Smooth muscle cell (in vitro differentiated cells): ENCODE results near the gene C3orf49. TPM values are rescaled to one million over a fixed set of nuclear protein-coding genes. Genes with fewer than 3 reads are reported as not detected.

Source experiments
- DNase-seq: peaks from one replicate; lab custom pipeline; 2025; ENCODE audit not compliant: unreplicated experiment; lab: John Stamatoyannopoulos, UW
- H2AFZ ChIP-seq: fragments of 200-600 bp; sonication (generic); 2 replicates; pipeline ENCODE4 v1.6.0; 2016; ENCODE audit warnings: antibody characterized with exemption, low read depth, mild to moderate bottlenecking
- H3F3A ChIP-seq: fragments of 200-600 bp; sonication (generic); 2 replicates; pipeline ENCODE4 v1.6.0; 2017; ENCODE audit warnings: antibody characterized with exemption, low read depth
- H3K27ac ChIP-seq: fragments of 200-600 bp; sonication (generic); 2 replicates; pipeline ENCODE4 v1.5.1; 2016; ENCODE audit warnings: low read depth, mild to moderate bottlenecking
- H3K27me3 ChIP-seq: fragments of 200-600 bp; sonication (generic); 2 replicates; pipeline ENCODE4 v1.6.1; 2016; ENCODE audit warnings: low read depth, mild to moderate bottlenecking
- H3K36me3 ChIP-seq: fragments of 200-600 bp; sonication (generic); 2 replicates; pipeline ENCODE4 v1.5.1; 2016; ENCODE audit warnings: low read depth
- H3K4me1 ChIP-seq: fragments of 200-600 bp; sonication (generic); 2 replicates; pipeline ENCODE4 v1.5.1; 2016; ENCODE audit warnings: low read depth
- H3K4me2 ChIP-seq: fragments of 200-600 bp; sonication (generic); 2 replicates; pipeline ENCODE4 v1.6.0; 2016; ENCODE audit warnings: mild to moderate bottlenecking
- H3K4me3 ChIP-seq: fragments of 200-600 bp; sonication (generic); 2 replicates; pipeline ENCODE4 v1.5.1; 2016; ENCODE audit warnings: mild to moderate bottlenecking
- H3K79me2 ChIP-seq: fragments of 200-600 bp; sonication (generic); 2 replicates; pipeline ENCODE4 v1.6.0; 2016; ENCODE audit warnings: low read depth, mild to moderate bottlenecking
- H3K9ac ChIP-seq: fragments of 200-600 bp; sonication (generic); 2 replicates; pipeline ENCODE4 v1.6.0; 2016; ENCODE audit warnings: low read depth
- H3K9me3 ChIP-seq: fragments of 200-600 bp; sonication (generic); replicated peaks from 2 replicates; pipeline ENCODE4 v1.5.1; 2016; ENCODE audit warnings: low read depth
- H4K20me1 ChIP-seq: fragments of 200-600 bp; sonication (generic); 2 replicates; pipeline ENCODE4 v1.6.0; 2016; ENCODE audit warnings: low read depth
- CTCF ChIP-seq: fragments of 200-600 bp; sonication (generic); IDR thresholded peaks from 2 replicates; pipeline ENCODE4 v1.5.1; 2017; ENCODE audit warnings: borderline replicate concordance, mild to moderate bottlenecking, antibody characterized with exemption; ENCODE audit not compliant: insufficient read depth, poor library complexity, severe bottlenecking
- WGBS: methylation state at CpG from one replicate; pipeline ENCODE4 v1.1.7; 2016; ENCODE audit warnings: low lambda C conversion rate; 5-methylcytosine and 5-hydroxymethylcytosine counted together
- polyA plus RNA-seq: library from polyadenylated mRNA; unstranded; fragments of >200 nt; fragmentation: Nextera tagmentation; extraction: Ambion mirVana; gene quantifications from 2 replicates; pipeline ENCODE4 v1.2.1, GENCODE V29; 2016
- total RNA-seq: library from RNA; depleted of rRNA; stranded (reverse); fragments of >200 nt; gene quantifications from 2 replicates; pipeline ENCODE4 v1.2.3, GENCODE V29; 2014

The C3orf49 gene
- total and polyA plus RNA-seq, 2 experiments from 2014 or later = not detected

- H3K4me1 ChIP-seq = peaks cover 10% of the 10 kb centered on the region
These were observed 59.4 kb downstream of the C3orf49 start for GRCh38 chr3:63878394-63879060.

DNA sequence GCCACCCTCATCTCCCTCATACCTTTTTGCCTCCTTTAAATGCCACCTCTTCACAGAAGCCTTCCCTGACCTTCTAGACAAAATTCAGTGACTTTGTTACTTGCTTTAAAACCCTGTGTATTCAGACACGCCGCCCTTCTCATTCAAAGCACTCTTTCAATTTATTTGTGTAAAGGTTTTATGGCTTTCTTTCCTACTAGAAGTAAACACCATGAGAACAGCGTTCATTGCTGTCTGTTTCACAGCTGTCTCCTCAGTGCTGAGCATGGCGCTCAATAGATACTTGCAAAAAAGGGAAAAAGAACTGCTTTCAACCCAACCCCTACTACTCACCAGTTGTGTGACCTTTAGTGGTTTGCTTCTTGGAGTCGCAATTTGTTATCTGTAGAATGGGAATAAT, 61.6 kb downstream of the C3orf49 start:
- TF ChIP-seq CTCF = no peak
- no peak overlapping the region for H3K9ac ChIP-seq
- no peak overlapping the region for H3K27ac ChIP-seq
- no peak overlapping the region for H3K4me2 ChIP-seq
- H3K4me1 ChIP-seq = peaks cover 10% of the 10 kb centered on the region
- no peaks in the 10 kb centered on the region for H3K27me3 ChIP-seq
- H3K36me3 ChIP-seq = no peaks in the 10 kb centered on the region
- no peak overlapping the region for H2AFZ ChIP-seq
- peaks cover 45% of the 10 kb centered on the region for H3K79me2 ChIP-seq
- H3F3A ChIP-seq = peaks cover 4% of the 10 kb centered on the region
- H3K9me3 ChIP-seq = no peaks in the 10 kb centered on the region
- H4K20me1 ChIP-seq = peaks cover 93% of the 10 kb centered on the region
- 60% methylated on average over 5 of the region's 5 CpGs for WGBS
- no peak overlapping the region for H3K4me3 ChIP-seq
- no peak for DNase-seq

More at GRCh38 chr3:63878394-63879060, 59.4 kb downstream of the C3orf49 start:
- H3K79me2 ChIP-seq = peaks cover 56% of the 10 kb centered on the region
- H3F3A ChIP-seq = peaks cover 4% of the 10 kb centered on the region
- H3K9me3 ChIP-seq = no peaks in the 10 kb centered on the region
- no peak overlapping the region for H3K4me3 ChIP-seq
- no peaks in the 10 kb centered on the region for H3K36me3 ChIP-seq
- no peak overlapping the region for H3K27ac ChIP-seq
- H3K27me3 ChIP-seq = no peaks in the 10 kb centered on the region
- 74% methylated on average over 2 of the region's 2 CpGs for WGBS
- H3K9ac ChIP-seq = no peak overlapping the region
- H3K4me2 ChIP-seq = no peak overlapping the region
- H4K20me1 ChIP-seq = peaks cover 99% of the 10 kb centered on the region
- no peak overlapping the region for H2AFZ ChIP-seq
- no peak for TF ChIP-seq CTCF
- DNase-seq = no peak

GRCh38 chr3:63886858-63887257, 67.8 kb downstream of the C3orf49 start:
- H3K9me3 ChIP-seq = no peaks in the 10 kb centered on the region
- peaks cover 30% of the 10 kb centered on the region for H3K79me2 ChIP-seq
- no peaks in the 10 kb centered on the region for H3K36me3 ChIP-seq
- no peaks in the 10 kb centered on the region for H3K27me3 ChIP-seq
- no peak for TF ChIP-seq CTCF
- no peaks in the 10 kb centered on the region for H3F3A ChIP-seq
- DNase-seq = no peak
- H3K4me2 ChIP-seq = no peak overlapping the region
- H3K4me1 ChIP-seq = no peaks in the 10 kb centered on the region
- H3K9ac ChIP-seq = no peak overlapping the region
- 92% methylated on average over 3 of the region's 3 CpGs for WGBS
- no peak overlapping the region for H2AFZ ChIP-seq
- no peak overlapping the region for H3K27ac ChIP-seq
- H3K4me3 ChIP-seq = no peak overlapping the region
- peaks cover 77% of the 10 kb centered on the region for H4K20me1 ChIP-seq

- Histone ChIP-seq H3F3A (no peaks in the 10 kb centered on the region), H3K4me1 (no peaks in the 10 kb centered on the region), H3K9ac (no peak overlapping the region), H3K4me2 (no peak overlapping the region), H3K27me3 (no peaks in the 10 kb centered on the region), H2AFZ (no peak overlapping the region), H3K27ac (no peak overlapping the region), H3K36me3 (no peaks in the 10 kb centered on the region), H3K79me2 (peaks cover 23% of the 10 kb centered on the region), H3K9me3 (no peaks in the 10 kb centered on the region), H4K20me1 (peaks cover 71% of the 10 kb centered on the region), H3K4me3 (no peak overlapping the region)
- WGBS = 96% methylated on average over 5 of the region's 5 CpGs
- TF ChIP-seq CTCF = no peak
- DNase-seq = no peak
These were observed 72.4 kb downstream of the C3orf49 start for GRCh38 chr3:63891518-63891917.
